A549 (cell line): ENCODE data around the gene SPDL1. TPM values are rescaled to one million over a fixed set of nuclear protein-coding genes. Genes with fewer than 3 reads are reported as not detected.

Experiments
- ATAC-seq, 2 experiments: fragments of 200-7000 bp in 1 of 2; fragments of >200 bp in 1 of 2; cut with Nextera tagmentation in 1 of 2; cut with Tn5 transposase in 1 of 2; 3 replicates each; pipeline versions ENCODE4 v1.8.0 to v1.9.1; 2018 to 2020; ENCODE audit warnings: mild to moderate bottlenecking in 1 of 2, moderate library complexity in 1 of 2
- CTCF ChIA-PET: fragments of 300-600 bp; sonication (Branson Sonifier 250); formaldehyde crosslinking; extraction: SDS; loops from one replicate; lab custom pipeline; 2021; ENCODE audit warnings: antibody characterized with exemption, inconsistent platforms; lab: Yijun Ruan, JAX
- POLR2A ChIA-PET: fragments of 350-600 bp; formaldehyde crosslinking; extraction: SDS; loops from one replicate; lab custom pipeline; 2021; ENCODE audit warnings: antibody characterized with exemption, inconsistent platforms; lab: Yijun Ruan, JAX
- DNase-seq, 2 experiments: peaks; one replicate each; pipeline versions ENCODE4 v3.0.0 to v3.0.0-alpha.2; 2011 to 2016; ENCODE audit warnings: low read depth in 1 of 2, low spot score in 1 of 2
- FAIRE-seq: peaks from 2 replicates; lab custom pipeline; 2011; peaks lifted over from hg19 to GRCh38; lab: Jason Lieb, UNC
- H3K27ac ChIP-seq, 2 experiments: fragments of >200 bp; sonication (Bioruptor Twin); formaldehyde crosslinking; 3 replicates each; pipeline ENCODE4 v1.5.1; 2016 to 2017
- H3K4me1 ChIP-seq: fragments of >200 bp; sonication (Bioruptor Twin); formaldehyde crosslinking; 3 replicates; pipeline ENCODE4 v1.6.1; 2016
- H3K4me2 ChIP-seq: fragments of >200 bp; sonication (Bioruptor Twin); formaldehyde crosslinking; 3 replicates; pipeline ENCODE4 v1.6.1; 2016
- H3K4me3 ChIP-seq: fragments of >200 bp; sonication (Bioruptor Twin); formaldehyde crosslinking; 3 replicates; pipeline ENCODE4 v1.5.1; 2016
- H3K9me3 ChIP-seq: fragments of >200 bp; sonication (Bioruptor Twin); formaldehyde crosslinking; 3 replicates; pipeline ENCODE4 v1.6.1; 2016
- ATOH8 ChIP-seq: fragments of 250-450 bp; sonication (Bioruptor Pico); IDR thresholded peaks from 2 replicates; pipeline ENCODE4 v1.5.0; 2020; ENCODE audit warnings: low read depth, mild to moderate bottlenecking, moderate library complexity
- BCL3 ChIP-seq: fragments of >200 bp; sonication (Bioruptor Twin); formaldehyde crosslinking; IDR thresholded peaks from 3 replicates; pipeline ENCODE4 v1.6.1; 2016
- BHLHE40 ChIP-seq: IDR thresholded peaks from 2 replicates; pipeline ENCODE4 v1.6.1; 2012; ENCODE audit warnings: low read depth, low read length, inconsistent platforms
- CBX2 ChIP-seq: fragments of 200-600 bp; sonication (generic); IDR thresholded peaks from 2 replicates; pipeline ENCODE4 v1.6.1; 2016; ENCODE audit warnings: low read depth, mild to moderate bottlenecking, borderline replicate concordance
- CEBPB ChIP-seq, 2 experiments: fragments of >200 bp in 1 of 2; sonication (Bioruptor Twin) in 1 of 2; formaldehyde crosslinking in 1 of 2; IDR thresholded peaks; 2 replicates each; pipeline ENCODE4 v1.6.1; 2012 to 2016
- CHD2 ChIP-seq: fragments of 150-350 bp; IDR thresholded peaks from 2 replicates; pipeline ENCODE4 v1.6.1; 2014; ENCODE audit warnings: low read length; ENCODE audit not compliant: partially characterized antibody
- CTCF ChIP-seq: fragments of >200 bp; sonication (Bioruptor Twin); formaldehyde crosslinking; IDR thresholded peaks from 3 replicates; pipeline ENCODE4 v1.5.1; 2016
- E2F6 ChIP-seq: IDR thresholded peaks from 2 replicates; pipeline ENCODE4 v1.6.1; 2012; ENCODE audit warnings: low read depth, borderline replicate concordance
- EHMT2 ChIP-seq: fragments of 200-600 bp; sonication (generic); IDR thresholded peaks from 2 replicates; pipeline ENCODE4 v1.6.1; 2016; ENCODE audit warnings: antibody characterized with exemption, low read depth, mild to moderate bottlenecking, moderate library complexity
- FOSL2 ChIP-seq, 2 experiments: fragments of 450-650 bp in 1 of 2; fragments of >200 bp in 1 of 2; sonication (Bioruptor Twin) in 1 of 2; formaldehyde crosslinking; IDR thresholded peaks; 2 replicates each; pipeline versions ENCODE4 v1.5.0 to v1.6.1; 2016 to 2020; ENCODE audit warnings: mild to moderate bottlenecking in 1 of 2, moderate library complexity in 1 of 2
- GATA3 ChIP-seq: IDR thresholded peaks from 2 replicates; pipeline ENCODE4 v1.6.1; 2012; ENCODE audit warnings: borderline replicate concordance
- HES2 ChIP-seq: fragments of >200 bp; sonication (Bioruptor Twin); formaldehyde crosslinking; IDR thresholded peaks from 2 replicates; pipeline ENCODE4 v1.6.1; 2016
- HMGXB4 ChIP-seq: fragments of 250-450 bp; sonication (Bioruptor Pico); IDR thresholded peaks from 2 replicates; pipeline ENCODE4 v1.5.0; 2021; ENCODE audit warnings: mild to moderate bottlenecking, moderate library complexity, borderline replicate concordance
- HOXB13 ChIP-seq: fragments of 250-450 bp; sonication (Bioruptor Pico); IDR thresholded peaks from 2 replicates; pipeline ENCODE4 v1.5.0; 2020; ENCODE audit warnings: low read depth, mild to moderate bottlenecking, moderate library complexity
- HOXB5 ChIP-seq: fragments of 250-450 bp; sonication (Bioruptor Pico); IDR thresholded peaks from 2 replicates; pipeline ENCODE4 v1.5.0; 2020; ENCODE audit warnings: mild to moderate bottlenecking, moderate library complexity
- JUN ChIP-seq, 2 experiments: fragments of >200 bp; sonication (Bioruptor Twin); formaldehyde crosslinking; IDR thresholded peaks; 2 replicates in 1 of 2; 3 replicates in 1 of 2; pipeline ENCODE4 v1.6.1; 2016 to 2017
- KDM5A ChIP-seq: fragments of 200-600 bp; sonication (generic); IDR thresholded peaks from 2 replicates; pipeline ENCODE4 v1.6.1; 2016; ENCODE audit warnings: antibody characterized with exemption, mild to moderate bottlenecking
- MAFK ChIP-seq: fragments of 450-650 bp; IDR thresholded peaks from 2 replicates; pipeline ENCODE4 v1.6.1; 2014; ENCODE audit not compliant: partially characterized antibody
- NPAS2 ChIP-seq: fragments of 250-450 bp; sonication (Bioruptor Pico); IDR thresholded peaks from 2 replicates; pipeline ENCODE4 v1.8.0; 2022; ENCODE audit warnings: mild to moderate bottlenecking, moderate library complexity, borderline replicate concordance
- POLR2A ChIP-seq: IDR thresholded peaks from 2 replicates; pipeline ENCODE4 v1.6.1; 2012; ENCODE audit warnings: mild to moderate bottlenecking, low read length
- POLR2AphosphoS2 ChIP-seq: conservative IDR thresholded peaks from 2 replicates; pipeline ENCODE4 v1.6.1; 2012; ENCODE audit warnings: low read length, improper control_type of control experiment, inconsistent platforms
- REST ChIP-seq: fragments of 200-600 bp; sonication (generic); IDR thresholded peaks from 2 replicates; pipeline ENCODE4 v1.6.1; 2016; ENCODE audit warnings: antibody characterized with exemption, mild to moderate bottlenecking, moderate library complexity
- TFCP2L1 ChIP-seq: fragments of 250-450 bp; sonication (Bioruptor Pico); IDR thresholded peaks from 2 replicates; pipeline ENCODE4 v1.5.0; 2021; ENCODE audit warnings: mild to moderate bottlenecking
- USF2 ChIP-seq: fragments of 450-650 bp; IDR thresholded peaks from 2 replicates; pipeline ENCODE4 v1.6.1; 2014; ENCODE audit warnings: antibody characterized with exemption
- ZNF302 ChIP-seq: fragments of 250-450 bp; sonication (Bioruptor Pico); IDR thresholded peaks from 2 replicates; pipeline ENCODE4 v1.9.0; 2021; ENCODE audit warnings: inconsistent platforms, mild to moderate bottlenecking, moderate library complexity
- WGBS: methylation state at CpG from one replicate; pipeline ENCODE4 v1.1.6; 2017; ENCODE audit errors: missing lambda C conversion rate; 5-methylcytosine and 5-hydroxymethylcytosine counted together
- polyA plus RNA-seq, 4 experiments: library from polyadenylated mRNA; depleted of rRNA in 3 of 4; stranded (reverse); fragments of >200 nt; fragmentation: RNase III in 1 of 4; extraction: RNeasy Plus Mini Kit Qiagen cat#74134 plus additional on column Dnase treatment in 1 of 4; gene quantifications; 2 replicates in 3 of 4; 3 replicates in 1 of 4; pipeline ENCODE4 v1.2.3, GENCODE V29; 2011 to 2017

Gene SPDL1
- polyA plus RNA-seq, 2 of the 4 experiments (the other 2 are of a cell fraction), result 100 to 103 TPM

GRCh38 chr5:169534311-169534880 is 49.2 kb upstream of the SPDL1 start:
- CTCF ChIA-PET, result no interaction called here
- POLR2A ChIA-PET, result no interaction called here
- no peaks in the 10 kb centered on the region for H3K9me3 ChIP-seq
- TF ChIP-seq MAFK (no peak), FOSL2 (IDR thresholded peaks at IDR 0.05) (no peak), FOSL2 (CRISPR knock-in tag; IDR thresholded peaks at IDR 0.05) (no peak), HOXB13 (CRISPR knock-in tag) (no peak), HOXB5 (CRISPR knock-in tag) (no peak), ZNF302 (CRISPR knock-in tag) (no peak), CEBPB (IDR thresholded peaks at IDR 0.05) (no peak), BHLHE40 (no peak), EHMT2 (no peak), REST (no peak)
- TF ChIP-seq, all 56 proteins: peak for 0
- no peak for FAIRE-seq
- no peak overlapping the region for H3K4me3 ChIP-seq
- H3K27ac ChIP-seq, result no peak overlapping the region
- H3K4me2 ChIP-seq, result no peak overlapping the region
- 0 out of 3 replicates have a peak, but pooled peaks cover 7% of the 10 kb centered on the region for H3K4me1 ChIP-seq
- ATAC-seq, result no peak
- DNase-seq, result no peak
- WGBS, result 82% methylated on average over 2 of the region's 2 CpGs

- no peak for FAIRE-seq
- Histone ChIP-seq H3K4me2 (no peak overlapping the region), H3K4me1 (0 out of 3 replicates have a peak, but pooled peaks cover 7% of the 10 kb centered on the region), H3K4me3 (no peak overlapping the region), H3K9me3 (no peaks in the 10 kb centered on the region), H3K27ac (no peak overlapping the region)
- TF ChIP-seq CHD2 (no peak), E2F6 (no peak), POLR2A (no peak), CTCF (no peak), ATOH8 (CRISPR knock-in tag) (no peak), KDM5A (no peak), BHLHE40 (no peak), JUN (IDR thresholded peaks at IDR 0.05) (no peak), TFCP2L1 (CRISPR knock-in tag) (no peak), CBX2 (no peak), HOXB5 (CRISPR knock-in tag) (no peak), ZNF302 (CRISPR knock-in tag) (no peak), BCL3 (no peak), GATA3 (no peak), HMGXB4 (no peak), NPAS2 (CRISPR knock-in tag) (no peak), USF2 (no peak), POLR2AphosphoS2 (no peak), HES2 (no peak)
- POLR2A ChIA-PET, result no interaction called here
- no peak for ATAC-seq
- CTCF ChIA-PET, result interaction anchor here (0.7 kb wide), 1 partner anchor 548 kb away, joined by 3 read pairs; no protein-coding TSS in a partner anchor
- DNase-seq, result no peak
Measured at GRCh38 chr5:169534939-169535338, 48.6 kb upstream of the SPDL1 start.
